Suprapubic skin (tissue), 3 donors: Measurements from ENCODE around the gene SMIM5.

ENCODE experiments used
- CTCF ChIP-seq, 2 donors: fragments of 200-600 bp in 1 of 2; fragments of 450-650 bp in 1 of 2; sonication (generic) in 1 of 2; IDR thresholded peaks; one replicate each; pipeline ENCODE4 v1.5.1; 2016 to 2019; ENCODE audit warnings: antibody characterized with exemption in 2 of 2, mild to moderate bottlenecking in 1 of 2, moderate library complexity in 1 of 2
- EP300 ChIP-seq: sonication (generic); formaldehyde crosslinking; IDR thresholded peaks from one replicate; pipeline ENCODE4 v1.6.1; 2017; ENCODE audit warnings: antibody characterized with exemption

DNA sequence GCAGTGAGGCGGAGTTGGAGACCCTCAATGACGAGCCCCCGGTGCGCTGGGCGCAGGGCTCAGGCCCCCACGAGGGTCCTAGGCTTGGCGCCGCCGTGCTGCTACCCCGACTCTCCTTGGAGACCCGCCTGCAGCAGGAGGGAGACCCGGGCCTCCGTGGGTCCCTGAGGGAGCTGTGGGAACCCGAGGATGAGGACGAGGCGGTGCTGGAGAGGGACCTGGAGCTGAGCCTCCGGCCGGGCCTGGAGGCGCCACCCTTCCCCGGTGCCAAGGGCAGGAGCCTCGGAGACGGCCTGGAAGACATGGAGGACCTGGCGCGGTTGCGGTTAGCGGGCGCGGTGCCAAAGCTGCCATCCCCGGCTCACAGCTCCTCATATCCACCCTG lies 43.3 kb upstream of the SMIM5 start:
- TF ChIP-seq CTCF (IDR thresholded peaks at IDR 0.05) (no peak), EP300 (no peak)
